B cell (primary cell): Measurements from ENCODE around the gene TRAM2. TPM values are rescaled to one million over a fixed set of nuclear protein-coding genes. Genes with fewer than 3 reads are reported as not detected.

Experiments
- ATAC-seq: fragments of 200-7000 bp; cut with Tn5 transposase; one replicate; pipeline ENCODE4 v1.10.0; 2021; ENCODE audit warnings: low read depth, mild to moderate bottlenecking, moderate number of reproducible peaks, moderate library complexity
- CTCF ChIA-PET: fragments of 350-600 bp; sonication (Branson Sonifier 250); formaldehyde crosslinking; loops from one replicate; lab custom pipeline; 2021; ENCODE audit warnings: antibody characterized with exemption, inconsistent platforms; lab: Charles Lee
- POLR2A ChIA-PET: fragments of 350-600 bp; sonication (Branson Sonifier 250); formaldehyde crosslinking; loops from one replicate; lab custom pipeline; 2021; ENCODE audit warnings: antibody characterized with exemption; lab: Charles Lee
- DNase-seq: peaks from one replicate; pipeline ENCODE4 v3.0.0; 2013
- H2AFZ ChIP-seq: 2 replicates; pipeline ENCODE4 v1.6.1; 2012; ENCODE audit warnings: mild to moderate bottlenecking, low read depth, low read length; ENCODE audit not compliant: insufficient read depth, poor library complexity, severe bottlenecking
- H3K27ac ChIP-seq, 2 donors: 1 replicate in 1 of 2; 2 replicates in 1 of 2; pipeline ENCODE4 v1.5.1; 2012 to 2013; ENCODE audit warnings: low read length in 2 of 2, mild to moderate bottlenecking in 2 of 2, moderate library complexity in 1 of 2
- H3K27me3 ChIP-seq, 4 experiments: fragments of 200-600 bp in 1 of 4; sonication (generic) in 1 of 4; replicated peaks in 1 of 4; 1 replicate in 2 of 4; 2 replicates in 2 of 4; pipeline versions ENCODE4 v1.6.1 to v1.7.0; 2013 to 2016; ENCODE audit warnings: low read length in 3 of 4, mild to moderate bottlenecking in 2 of 4, mixed read lengths in 1 of 4, moderate library complexity in 1 of 4; ENCODE audit not compliant: insufficient read depth in 4 of 4, control insufficient read depth in 3 of 4; ENCODE audit errors: control extremely low read depth in 1 of 4
- H3K36me3 ChIP-seq, 2 experiments: replicated peaks in 1 of 2; 1 replicate in 1 of 2; 2 replicates in 1 of 2; pipeline versions ENCODE4 v1.6.1 to v1.7.1; 2013; ENCODE audit warnings: low read length in 1 of 2; ENCODE audit not compliant: insufficient read depth in 2 of 2, control insufficient read depth in 1 of 2; ENCODE audit errors: control extremely low read depth in 1 of 2, extremely low read depth in 1 of 2
- H3K4me1 ChIP-seq, 2 donors: fragments of 200-600 bp in 1 of 2; sonication (generic) in 1 of 2; 1 replicate in 1 of 2; 2 replicates in 1 of 2; pipeline versions ENCODE4 v1.5.1 to v1.6.1; 2013 to 2017; ENCODE audit warnings: low read length in 2 of 2; ENCODE audit not compliant: control insufficient read depth in 2 of 2, insufficient read depth in 2 of 2
- H3K4me2 ChIP-seq: replicated peaks from 2 replicates; pipeline ENCODE3; 2012; ENCODE audit warnings: mild to moderate bottlenecking, low read depth, low read length; ENCODE audit not compliant: poor library complexity, severe bottlenecking
- H3K4me3 ChIP-seq, 5 experiments: fragments of 200-600 bp in 1 of 5; sonication (generic) in 1 of 5; 1 replicate in 3 of 5; 2 replicates in 2 of 5; pipeline versions ENCODE4 v1.5.1 to v1.7.0; 2011 to 2016; ENCODE audit warnings: low read length in 4 of 5, mild to moderate bottlenecking in 4 of 5, low read depth in 2 of 5, control low read depth in 1 of 5, moderate library complexity in 1 of 5; ENCODE audit not compliant: insufficient read depth in 1 of 5; ENCODE audit errors: control extremely low read depth in 1 of 5, extremely low read depth in 1 of 5
- H3K79me2 ChIP-seq: fragments of 200-600 bp; sonication (generic); one replicate; pipeline ENCODE4 v1.6.0; 2016; ENCODE audit warnings: low read length; ENCODE audit not compliant: control insufficient read depth, insufficient read depth
- H3K9ac ChIP-seq: fragments of 200-600 bp; sonication (generic); 2 replicates; pipeline ENCODE4 v1.6.1; 2017; ENCODE audit warnings: mild to moderate bottlenecking, low read length, moderate library complexity
- H3K9me3 ChIP-seq, 3 donors: one replicate each; pipeline versions ENCODE4 v1.6.1 to v1.7.1; 2013; ENCODE audit warnings: low read length in 2 of 3; ENCODE audit not compliant: control insufficient read depth in 2 of 3, insufficient read depth in 1 of 3; ENCODE audit errors: control extremely low read depth in 1 of 3
- H4K20me1 ChIP-seq: 2 replicates; pipeline ENCODE4 v1.6.0; 2012; ENCODE audit warnings: mild to moderate bottlenecking, low read length; ENCODE audit not compliant: insufficient read depth, control insufficient read depth, poor library complexity, severe bottlenecking
- H3K27ac Mint-ChIP-seq: one replicate; pipeline ENCODE4 v1.8.0; 2021; ENCODE audit warnings: mixed read lengths
- H3K27me3 Mint-ChIP-seq: one replicate; pipeline ENCODE4 v1.8.0; 2021; ENCODE audit warnings: mixed read lengths
- H3K4me1 Mint-ChIP-seq: one replicate; pipeline ENCODE4 v1.8.0; 2021; ENCODE audit warnings: mixed read lengths
- H3K4me3 Mint-ChIP-seq: one replicate; pipeline ENCODE4 v1.8.0; 2021; ENCODE audit warnings: mixed read lengths
- H3K9me3 Mint-ChIP-seq: one replicate; pipeline ENCODE4 v1.8.0; 2022; ENCODE audit warnings: mixed read lengths; ENCODE audit not compliant: insufficient read depth
- CTCF ChIP-seq: fragments of 200-600 bp; IDR thresholded peaks from one replicate; pipeline ENCODE4 v1.8.0; 2022; ENCODE audit warnings: antibody characterized with exemption, mild to moderate bottlenecking
- EZH2 ChIP-seq: IDR thresholded peaks from 2 replicates; pipeline ENCODE4 v1.6.1; 2012; ENCODE audit warnings: borderline replicate concordance, low read depth, mild to moderate bottlenecking, moderate library complexity, low read length; ENCODE audit not compliant: insufficient read depth, poor library complexity, severe bottlenecking
- WGBS: methylation state at CpG from one replicate; pipeline ENCODE4 v1.1.5; 2013; ENCODE audit warnings: missing lambda C conversion rate; ENCODE audit not compliant: insufficient coverage; 5-methylcytosine and 5-hydroxymethylcytosine counted together
- intact Hi-C: fragments of 100-400 bp; cut with micrococcal nuclease; formaldehyde crosslinking; loops from one replicate; pipeline ENCODE4 v1.10.0; 2022
- polyA plus RNA-seq: library from polyadenylated mRNA; depleted of rRNA; stranded (reverse); fragments of >200 nt; gene quantifications from 2 replicates; pipeline ENCODE4 v1.2.3, GENCODE V29; 2012
- total RNA-seq, 2 donors: library from RNA; stranded (reverse); fragments of 120-200 nt in 1 of 2; gene quantifications; 1 replicate in 1 of 2; 2 replicates in 1 of 2; pipeline versions ENCODE4 v1.2.3 to v1.2.4, GENCODE V29; 2013 to 2022

Gene TRAM2
- total and polyA plus RNA-seq, 2 donors (not counting 1 experiment from before 2014, with no cell fraction given) = 9.0 to 13.3 TPM

- no peak overlapping the region for H2AFZ ChIP-seq
- Mint-ChIP-seq H3K4me1 (peaks cover 60% of the 10 kb centered on the region), H3K4me3 (no peak overlapping the region), H3K27me3 (no peaks in the 10 kb centered on the region), H3K27ac (no peak overlapping the region), H3K9me3 (no peaks in the 10 kb centered on the region)
- ATAC-seq (no peak), DNase-seq (no peak)
- H3K4me3 ChIP-seq = no peak overlapping the region
- no peak for TF ChIP-seq EZH2
- no peak for TF ChIP-seq CTCF
- no peak overlapping the region for H3K4me2 ChIP-seq
- H3K36me3 ChIP-seq = no peaks in the 10 kb centered on the region
- peaks cover 45% of the 10 kb centered on the region for H3K79me2 ChIP-seq
- intact Hi-C loops = no loop called here
- CTCF ChIA-PET = no interaction called here
- peaks cover 18% of the 10 kb centered on the region for H4K20me1 ChIP-seq
- POLR2A ChIA-PET = no interaction called here
- WGBS = 89% methylated on average over 2 of the region's 5 CpGs
- no peaks in the 10 kb centered on the region for H3K9me3 ChIP-seq
- H3K27me3 ChIP-seq = no peaks in the 10 kb centered on the region
- H3K4me1 ChIP-seq = peaks cover 7 to 20% of the 10 kb centered on the region in 2 donors
- H3K27ac ChIP-seq = no peak overlapping the region
- no peak overlapping the region for H3K9ac ChIP-seq
Measured at GRCh38 chr6:52550870-52551269, 26.0 kb downstream of the TRAM2 start.

GRCh38 chr6:52550014-52550575, 26.8 kb downstream of the TRAM2 start:
- intact Hi-C loops = no loop called here
- ChIA-PET POLR2A (no interaction called here), CTCF (no interaction called here)
- DNase-seq (no peak), ATAC-seq (no peak)
- no peak overlapping the region for H3K27ac ChIP-seq
- H3K27me3 ChIP-seq = no peaks in the 10 kb centered on the region
- Mint-ChIP-seq H3K9me3 (no peaks in the 10 kb centered on the region), H3K4me3 (no peak overlapping the region), H3K27ac (no peak overlapping the region), H3K27me3 (no peaks in the 10 kb centered on the region), H3K4me1 (peaks cover 63% of the 10 kb centered on the region)
- H2AFZ ChIP-seq = no peak overlapping the region
- H3K4me2 ChIP-seq = no peak overlapping the region
- no peaks in the 10 kb centered on the region for H3K9me3 ChIP-seq
- H3K36me3 ChIP-seq = no peaks in the 10 kb centered on the region
- H3K79me2 ChIP-seq = peaks cover 51% of the 10 kb centered on the region
- peaks cover 7 to 20% of the 10 kb centered on the region in 2 donors for H3K4me1 ChIP-seq
- H4K20me1 ChIP-seq = peaks cover 24% of the 10 kb centered on the region
- 86% methylated on average over 1 of the region's 6 CpGs for WGBS
- TF ChIP-seq CTCF (no peak), EZH2 (no peak)
- no peak overlapping the region for H3K9ac ChIP-seq
- H3K4me3 ChIP-seq = no peak overlapping the region
